ACHN (cell line): ENCODE results near the gene OGFOD1.

Experiments used
- DNase-seq: peaks from one replicate; pipeline ENCODE4 v3.0.0-alpha.2; 2015
- in situ Hi-C: cut with HindIII; loops from 2 replicates; pipeline ENCODE4 v1.10.0; 2017; ENCODE audit warnings: low sequenced_read_pairs, low pct_ligation_motif_present, low pct_unique_long_range_greater_than_20kb

OGFOD1 gene

DNA sequence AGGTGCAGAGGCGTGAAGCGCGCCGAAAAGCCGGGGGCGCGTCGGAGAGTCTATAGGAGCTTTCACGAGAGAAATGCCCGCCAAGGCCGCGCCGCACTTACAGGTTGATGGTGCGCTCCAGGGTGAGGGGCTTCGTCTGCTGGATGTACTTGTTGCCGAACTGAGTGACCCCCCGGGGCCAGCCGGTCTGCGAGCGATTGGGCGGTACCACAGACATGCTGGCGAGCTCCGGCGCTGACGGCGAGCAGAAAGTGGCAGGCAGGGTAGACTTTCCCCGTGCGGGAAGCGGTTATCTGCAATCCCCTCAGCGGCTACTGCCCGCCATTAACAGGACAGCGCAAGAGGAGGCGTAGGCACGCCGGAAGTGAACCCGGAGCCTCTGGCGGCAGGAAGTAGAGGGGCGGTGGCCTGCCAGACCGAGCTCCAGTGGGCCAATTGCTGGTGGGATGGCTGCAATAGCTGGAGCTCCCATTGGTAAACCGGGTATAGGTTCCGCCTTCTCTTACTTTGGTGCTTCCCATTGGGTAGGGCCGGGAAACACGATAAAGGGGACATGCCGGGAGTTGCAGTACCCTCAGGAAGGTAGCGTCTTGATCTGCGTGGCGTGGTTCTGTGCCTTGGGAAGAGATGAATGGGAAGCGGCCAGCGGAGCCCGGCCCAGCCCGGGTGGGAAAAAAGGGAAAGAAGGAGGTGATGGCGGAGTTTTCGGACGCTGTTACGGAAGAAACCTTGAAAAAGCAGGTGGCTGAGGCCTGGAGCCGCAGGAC lies at the start of gene OGFOD1, which contains the start of gene NUDT21:
Gene OGFOD1 (plus strand): TSS at position 569 of the 767 bp plus-strand sequence. CDS start 59 bp downstream, at position 628.
Gene NUDT21 (minus strand): TSS at position 347 of the 767 bp plus-strand sequence. CDS start 130 bp downstream, at position 217.
- peak; percentile 99 for DNase-seq
- in situ Hi-C loops = no loop called here

DNA sequence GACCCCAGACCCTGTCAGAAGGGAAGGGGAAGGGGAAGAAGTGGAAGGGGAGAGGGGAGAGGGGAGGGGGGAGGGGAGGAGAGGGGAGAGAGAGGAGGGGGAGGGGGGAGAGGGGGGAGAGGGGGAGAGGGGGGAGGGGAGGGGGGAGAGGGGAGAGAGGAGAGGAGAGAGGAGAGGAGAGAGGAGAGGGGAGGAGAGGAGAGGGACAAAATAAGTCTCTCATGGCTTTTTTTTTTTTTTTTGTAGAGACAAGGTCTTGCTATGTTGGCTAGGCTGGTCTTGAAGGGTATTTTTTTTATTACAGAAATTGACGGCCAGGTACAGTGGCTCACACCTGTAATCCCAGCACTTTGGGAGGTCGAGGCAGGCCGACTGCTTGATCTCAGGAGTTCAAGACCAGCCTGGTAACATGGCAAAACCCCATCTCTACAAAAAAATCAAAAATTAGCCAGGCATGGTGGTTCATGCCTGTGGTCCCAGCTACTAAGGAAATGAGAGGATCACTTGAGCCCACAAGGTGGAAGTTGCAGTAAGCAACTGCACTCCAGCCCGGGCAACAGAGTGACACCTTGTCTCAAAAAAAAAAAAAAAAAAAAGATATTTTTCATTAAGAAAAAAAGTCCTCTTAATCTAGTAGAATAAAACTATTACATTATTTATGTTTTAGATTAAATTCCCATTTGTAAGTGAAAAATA lies 45.2 kb upstream of the OGFOD1 start:
- in situ Hi-C loops = no loop called here
- DNase-seq = no peak

DNA sequence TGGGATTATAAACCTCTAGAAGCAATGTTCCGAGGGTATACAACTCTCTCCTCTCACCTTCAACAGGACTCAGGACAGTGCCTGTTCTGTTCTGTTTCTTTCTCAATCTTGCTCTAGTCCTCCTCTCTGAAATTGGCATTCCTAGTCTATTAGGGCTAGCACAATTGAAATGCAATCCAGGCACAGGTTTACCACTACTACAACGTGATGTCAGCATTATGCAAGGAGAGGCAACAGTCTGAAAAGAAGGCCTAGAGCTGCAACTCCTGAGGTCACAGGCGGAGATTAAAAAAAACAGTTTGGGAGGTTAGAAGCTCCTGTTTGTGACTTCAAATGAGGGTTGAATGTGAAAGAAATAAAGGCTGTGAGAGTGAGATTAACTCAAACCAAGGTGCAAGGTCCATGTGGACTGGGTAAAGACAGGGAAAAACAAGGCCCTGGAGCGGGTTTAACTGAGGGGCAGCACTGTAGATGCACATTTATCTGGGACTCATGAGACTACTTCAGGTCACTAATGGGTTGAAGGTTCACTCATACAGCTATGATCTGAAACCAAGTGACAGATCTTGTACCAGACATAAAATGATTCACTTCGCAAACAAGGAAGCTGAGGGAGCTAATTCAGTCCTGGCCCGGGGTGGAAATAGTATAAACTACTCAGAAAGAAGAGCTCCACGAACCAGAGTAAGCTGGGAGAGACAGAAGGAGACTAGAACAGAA lies 42.8 kb upstream of the OGFOD1 start:
- in situ Hi-C loops = no loop called here
- no peak for DNase-seq

DNA sequence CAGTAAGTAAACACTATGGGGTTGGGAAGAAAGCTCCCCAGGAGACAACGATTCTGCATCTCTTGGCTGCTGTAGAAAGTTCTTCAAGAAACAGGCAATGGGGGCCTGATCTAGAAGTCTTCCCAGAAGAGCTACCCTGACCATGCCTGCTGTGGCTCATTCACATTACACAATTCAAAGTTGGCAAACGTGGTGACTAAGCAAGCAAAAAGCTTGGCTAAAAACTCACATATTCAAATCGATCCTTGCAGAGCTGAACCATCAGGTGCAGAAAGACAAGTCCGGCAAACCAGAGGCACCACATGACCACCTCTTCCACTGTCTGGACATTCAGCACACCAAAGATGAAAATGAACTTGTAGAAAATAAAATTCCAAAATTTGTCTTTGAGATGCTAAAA lies 42.2 kb upstream of the OGFOD1 start:
- in situ Hi-C loops = no loop called here

DNA sequence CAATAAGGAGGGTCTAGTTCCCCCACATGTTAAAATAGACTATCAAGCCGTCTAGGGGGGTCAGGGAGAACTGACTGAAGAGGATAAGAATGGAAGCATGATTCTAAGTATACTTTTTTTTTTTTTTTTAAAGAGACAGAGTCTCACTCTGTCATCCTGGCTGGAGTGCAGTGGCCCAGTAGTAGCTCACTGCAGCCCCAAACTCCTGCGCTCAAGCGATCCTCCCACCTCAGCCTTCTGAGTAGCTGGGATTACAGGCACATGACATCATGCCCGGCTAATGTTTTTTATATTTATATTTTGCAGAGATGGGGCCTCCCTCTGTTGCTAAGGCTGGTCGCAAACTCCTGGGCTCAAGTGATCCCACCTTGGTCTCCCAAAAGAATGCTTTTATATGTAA lies 40.2 kb upstream of the OGFOD1 start:
- no peak for DNase-seq
- in situ Hi-C loops = no loop called here

More for the DNA sequence above, 42.2 kb upstream of the OGFOD1 start:
- DNase-seq = peak; percentile 15

DNA sequence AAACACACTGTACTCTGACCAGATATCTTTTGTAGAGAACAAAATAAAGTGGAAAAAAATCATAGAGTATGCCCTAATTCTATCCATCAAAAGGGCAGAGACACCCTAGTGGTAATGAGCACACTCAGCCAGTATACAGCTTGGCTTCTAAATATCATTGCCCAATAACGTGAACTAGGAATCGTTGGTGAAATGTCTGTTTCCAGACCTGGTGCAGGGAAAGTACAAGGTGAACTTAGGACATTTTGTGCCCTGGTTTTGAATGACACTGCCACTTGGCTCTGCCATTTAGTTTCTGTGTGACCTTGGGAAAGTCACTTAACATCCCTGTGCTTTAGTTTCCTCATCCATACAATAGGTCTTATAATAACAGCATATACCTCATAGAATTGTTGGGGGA lies 39.7 kb upstream of the OGFOD1 start:
- no peak for DNase-seq
- in situ Hi-C loops = no loop called here

DNA sequence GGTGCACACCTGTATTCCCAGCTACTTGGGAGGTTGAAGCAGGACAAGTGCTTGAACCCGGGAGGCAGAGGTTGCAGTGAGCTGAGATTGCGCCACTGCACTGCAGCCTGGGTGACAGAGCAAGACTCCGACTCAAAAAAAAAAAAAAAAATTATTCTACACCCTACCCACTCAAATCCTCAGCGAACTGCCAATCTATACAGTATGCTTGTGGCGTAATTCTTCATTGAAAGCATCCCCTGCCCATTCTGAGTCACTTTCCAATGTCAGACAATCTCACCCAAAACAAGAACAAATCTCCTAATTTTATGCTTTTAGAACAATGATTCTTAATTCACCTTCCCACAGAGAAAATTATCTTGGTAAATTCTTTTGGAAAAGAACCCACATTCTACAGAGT lies 38.0 kb upstream of the OGFOD1 start:
- in situ Hi-C loops = no loop called here
- DNase-seq = no peak

DNA sequence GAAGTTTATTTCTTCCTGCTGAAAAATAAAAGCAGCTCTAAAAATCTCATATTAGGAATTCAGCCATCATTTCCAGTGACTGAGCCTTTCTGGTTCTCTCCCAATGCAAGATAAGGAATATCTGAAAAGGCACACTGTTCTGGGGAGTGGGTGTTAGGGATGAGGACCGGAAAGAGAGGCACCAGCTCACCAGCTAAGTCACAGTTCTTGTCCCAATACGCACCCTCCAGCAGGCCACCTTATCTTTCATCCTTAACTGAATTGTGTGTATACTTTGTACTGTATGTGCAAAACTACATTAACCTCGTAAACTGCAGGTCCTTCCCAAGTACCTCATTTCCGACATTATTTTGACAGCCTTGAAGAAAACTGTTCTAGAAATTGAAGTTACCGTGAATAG lies 37.0 kb upstream of the OGFOD1 start:
- no peak for DNase-seq
- in situ Hi-C loops = no loop called here

DNA sequence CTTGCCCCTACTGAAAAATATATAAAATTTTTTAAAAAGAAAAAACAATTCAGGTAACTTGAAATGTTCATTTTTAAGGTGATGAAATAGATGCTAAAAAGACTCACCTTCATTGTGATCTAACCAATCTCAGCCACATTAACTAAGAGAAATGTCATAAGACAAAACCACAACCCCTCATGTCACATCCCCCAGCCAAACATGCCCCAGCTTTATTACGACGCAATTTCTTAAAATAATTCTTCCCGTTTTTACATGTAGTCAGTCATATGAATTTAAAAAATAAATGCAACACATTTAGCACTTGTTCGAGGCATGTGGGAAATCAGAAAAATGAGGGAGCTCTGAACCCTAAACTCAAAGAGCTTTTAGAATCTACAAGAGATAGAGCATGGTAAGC lies 35.5 kb upstream of the OGFOD1 start:
- in situ Hi-C loops = no loop called here
- DNase-seq = no peak

DNA sequence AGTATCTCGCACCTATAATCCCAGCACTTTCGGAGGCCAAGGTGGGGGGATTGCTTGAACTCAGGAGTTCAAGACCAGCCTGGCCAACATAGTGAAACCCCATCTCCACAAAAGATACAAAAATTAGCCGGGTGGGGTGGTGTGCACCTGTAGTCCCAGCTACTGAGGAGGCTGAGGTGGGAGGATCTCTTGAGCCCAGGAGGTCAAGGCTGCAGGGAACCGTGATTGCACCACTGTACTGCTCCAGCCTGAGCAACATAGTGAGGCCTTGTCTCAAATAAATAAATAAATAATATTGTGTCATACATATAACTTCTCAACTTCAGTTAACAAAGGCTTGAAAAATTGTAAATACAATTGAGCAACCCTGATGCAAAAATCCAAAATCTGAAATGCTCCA lies 34.2 kb upstream of the OGFOD1 start:
- no peak for DNase-seq
- in situ Hi-C loops = no loop called here

DNA sequence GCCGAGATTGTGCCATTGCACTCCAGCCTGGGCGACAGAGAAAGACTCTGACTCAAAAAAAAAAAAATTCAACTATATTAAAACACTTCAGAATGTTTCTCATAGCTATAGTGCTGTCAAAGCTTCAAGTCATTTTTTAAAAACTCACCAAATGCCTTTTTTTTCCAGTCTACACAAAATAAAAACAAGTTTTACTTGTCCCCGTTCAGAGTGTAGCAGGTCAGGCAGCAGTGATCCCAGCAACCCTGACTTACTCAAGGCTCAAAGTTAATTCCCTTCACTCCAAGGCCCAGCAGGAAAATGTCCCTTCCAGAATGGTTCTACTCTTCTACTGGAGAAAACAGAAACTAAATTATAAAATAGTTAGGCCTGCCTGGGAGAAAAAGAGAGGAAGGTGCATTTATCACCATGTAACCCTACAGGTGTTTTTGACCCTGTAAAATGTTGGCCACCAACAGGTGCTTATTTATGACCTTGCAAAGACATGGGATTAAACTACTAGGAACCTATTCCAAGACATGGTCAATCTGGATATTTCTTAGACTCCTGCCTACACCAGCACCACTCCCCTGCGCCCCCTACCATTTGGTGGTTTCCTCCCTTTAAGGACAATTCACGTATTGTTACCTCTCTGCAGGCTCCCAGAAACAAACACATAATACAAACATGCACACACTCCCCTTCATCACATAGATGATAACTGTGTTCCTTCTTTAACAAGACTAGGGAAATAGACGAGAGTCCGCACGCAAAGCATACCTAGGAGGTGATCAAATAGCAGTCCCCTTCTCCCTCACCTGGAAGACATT lies 31.4 kb upstream of the OGFOD1 start:
- no peak for DNase-seq
- in situ Hi-C loops = no loop called here

DNA sequence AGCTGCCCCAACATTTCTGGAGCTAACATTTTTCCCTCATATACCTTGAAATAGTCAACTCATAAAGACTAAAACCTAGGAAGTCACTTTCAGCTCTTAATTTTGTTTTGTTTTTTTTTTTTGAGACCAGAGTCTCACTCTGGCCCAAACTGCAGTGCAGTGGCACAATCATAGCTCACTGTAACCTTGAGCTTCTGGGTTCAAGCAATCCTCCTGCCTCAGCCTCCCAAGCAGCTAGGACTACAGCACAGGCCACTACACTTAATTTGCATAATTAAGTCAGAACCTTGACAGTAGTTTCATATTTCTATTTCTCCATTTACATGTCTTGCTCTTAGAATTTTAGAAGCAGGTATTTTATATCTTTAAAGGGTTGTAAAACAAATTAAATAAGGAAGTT lies 30.7 kb upstream of the OGFOD1 start:
- in situ Hi-C loops = no loop called here
- no peak for DNase-seq

DNA sequence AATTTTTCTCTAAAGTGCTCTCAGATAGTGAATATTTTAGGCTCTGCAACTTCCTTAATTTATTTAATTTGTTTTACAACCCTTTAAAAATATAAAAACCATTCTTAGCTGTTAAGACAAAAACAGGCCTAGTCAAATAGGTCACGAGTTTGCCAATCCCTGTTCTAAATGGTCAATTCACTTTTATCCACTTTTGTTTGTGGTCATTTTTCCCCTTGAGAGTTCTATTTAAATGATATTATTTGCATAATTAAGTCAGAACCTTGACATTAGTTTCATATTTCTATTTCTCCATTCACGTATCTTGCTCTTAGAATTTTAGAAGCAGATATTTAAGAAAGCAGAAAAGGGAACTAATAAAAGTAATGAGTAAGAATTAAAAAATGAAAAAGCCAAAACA lies 30.0 kb upstream of the OGFOD1 start:
- no peak for DNase-seq
- in situ Hi-C loops = no loop called here

DNA sequence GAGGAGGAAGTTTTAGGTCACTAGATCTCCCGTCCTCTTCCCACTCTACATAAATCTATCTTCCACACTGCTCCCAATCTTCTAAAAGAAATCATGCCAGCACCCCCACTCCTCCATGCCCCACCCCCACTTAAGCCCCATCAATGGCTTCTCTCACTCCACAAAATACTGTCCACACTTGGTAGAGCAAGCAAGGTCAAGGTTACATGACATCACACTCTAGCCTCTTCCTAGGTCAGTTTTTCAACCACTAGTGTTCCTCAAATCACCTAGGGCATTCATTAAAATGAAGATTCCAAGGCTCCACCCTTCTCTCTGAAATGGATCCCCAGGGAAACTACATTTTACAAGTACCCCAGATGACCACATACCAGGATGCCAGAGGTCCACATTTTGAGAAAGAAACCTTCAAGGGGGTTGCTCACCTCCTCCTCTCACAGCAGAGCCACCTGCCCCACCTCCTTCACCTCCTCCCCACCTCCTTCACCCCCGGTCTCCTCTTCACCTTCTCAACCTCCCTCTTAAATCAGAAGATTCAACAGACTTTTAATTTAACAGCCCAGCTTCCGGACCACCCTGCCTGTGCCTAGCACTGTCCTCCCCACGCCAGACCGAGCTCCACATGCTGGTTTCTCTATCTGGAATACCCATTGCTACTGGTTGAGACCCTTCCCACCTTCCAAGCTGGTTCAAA lies 29.2 kb upstream of the OGFOD1 start:
- no peak for DNase-seq
- in situ Hi-C loops = no loop called here

DNA sequence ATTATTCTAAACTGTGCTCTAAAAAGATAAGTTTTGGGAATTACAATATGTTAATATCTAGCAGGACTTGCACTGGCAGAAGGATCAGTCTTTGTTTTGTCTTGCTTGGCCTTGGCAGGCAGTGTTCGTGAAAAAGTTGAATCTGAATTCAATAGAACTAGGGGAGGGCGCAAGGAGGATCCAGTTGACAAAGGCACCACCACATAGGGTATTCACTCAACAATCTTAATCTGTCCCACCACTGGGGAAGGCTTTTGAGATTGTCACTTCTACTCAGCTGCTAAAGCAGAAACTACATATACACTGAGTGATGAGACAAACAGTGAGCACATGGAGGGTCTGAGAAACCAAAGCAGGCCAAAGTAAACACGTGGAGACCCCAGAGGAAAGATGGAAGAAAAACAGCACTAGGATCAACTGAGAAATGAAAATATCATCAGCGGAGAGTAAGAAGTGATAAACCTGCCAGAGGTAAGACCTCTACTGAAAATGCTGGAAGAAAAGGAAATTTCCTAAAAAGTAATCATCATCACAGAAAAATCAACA lies 28.4 kb upstream of the OGFOD1 start:
- DNase-seq = no peak
- in situ Hi-C loops = no loop called here

DNA sequence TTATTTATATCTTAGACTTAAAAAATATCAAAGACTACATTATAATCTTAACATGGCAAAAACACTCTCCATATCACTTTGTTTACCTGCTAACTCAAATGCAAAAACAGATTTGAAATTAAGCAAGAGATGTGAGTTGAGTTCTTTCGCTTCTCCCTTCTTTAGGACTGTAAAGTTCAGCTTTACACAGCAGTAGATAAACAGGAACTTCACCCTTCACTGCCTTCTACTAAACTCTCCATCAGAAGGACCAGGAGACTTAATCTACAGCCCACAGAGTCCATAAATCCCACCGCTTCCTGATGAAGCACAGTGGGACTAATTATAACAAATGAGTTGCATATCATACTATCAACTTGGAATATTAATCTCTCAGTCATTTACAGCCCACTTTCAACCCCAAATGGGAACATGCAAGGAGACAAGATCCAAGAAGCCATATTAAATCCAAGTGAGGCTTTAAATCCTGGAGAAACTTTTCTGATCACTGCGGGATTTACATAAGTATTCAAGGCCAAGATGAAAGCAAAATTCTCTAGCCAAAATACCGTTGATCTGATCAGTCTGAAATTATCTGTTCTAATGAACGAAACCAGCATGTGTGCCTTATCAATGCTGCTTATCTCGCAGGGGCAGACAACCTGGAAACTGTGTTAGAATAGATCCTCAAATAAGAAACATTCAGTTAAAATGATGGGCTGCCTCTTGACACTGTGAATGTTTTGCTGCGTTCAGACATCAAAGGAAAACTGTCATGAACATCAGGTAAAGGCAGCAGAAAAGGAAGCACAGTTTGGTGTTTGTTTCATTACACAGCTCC lies 27.6 kb upstream of the OGFOD1 start:
- in situ Hi-C loops = no loop called here
- peak; percentile 13 for DNase-seq

DNA sequence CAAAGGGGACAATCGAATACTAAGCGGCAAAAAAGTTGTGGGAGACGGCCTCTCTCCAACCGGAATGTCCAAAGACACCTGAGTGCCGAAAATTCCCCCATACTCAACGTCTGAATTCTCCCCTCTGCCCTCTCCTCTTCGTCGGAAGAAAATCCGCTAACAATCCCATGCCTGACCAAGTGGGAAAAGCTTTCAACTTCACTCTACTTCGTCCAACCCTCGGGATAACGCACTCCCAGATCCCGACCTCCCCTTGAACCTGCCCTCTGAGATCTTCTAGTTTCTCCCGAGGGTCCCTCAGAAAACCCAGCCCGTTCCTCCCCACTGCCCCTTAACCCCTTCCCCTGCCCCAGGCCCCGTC lies 27.0 kb upstream of the OGFOD1 start:
- peak; percentile 41 for DNase-seq
- in situ Hi-C loops = no loop called here
